Activated T-cell treated with anti-CD3 and anti-CD28 coated beads, Interleukin-2, amount 50 U/mL, for 72 hours (primary cell): ENCODE data around the gene REXO4. TPM values are rescaled to one million over a fixed set of nuclear protein-coding genes. Genes with fewer than 3 reads are reported as not detected.

Experiments used
- ATAC-seq, 2 donors: fragments of 150-1000 bp; cut with Tn5 transposase; replicated peaks in 1 of 2; 2 replicates each; pipeline ENCODE4 v1.10.0; 2021; ENCODE audit warnings: moderate library complexity in 2 of 2, mild to moderate bottlenecking in 1 of 2
- DNase-seq, 2 donors: peaks; one replicate each; pipeline ENCODE4 v3.0.0; 2021 to 2022; ENCODE audit warnings: mixed read lengths in 1 of 2
- H3K27ac Mint-ChIP-seq: one replicate; pipeline ENCODE4 v1.8.0; 2022; ENCODE audit warnings: mild to moderate bottlenecking, moderate library complexity, mixed read lengths
- H3K27me3 Mint-ChIP-seq: one replicate; pipeline ENCODE4 v1.8.0; 2022; ENCODE audit warnings: low read depth, mixed read lengths
- H3K36me3 Mint-ChIP-seq, 2 donors: one replicate each; pipeline ENCODE4 v1.8.0; 2022; ENCODE audit warnings: mixed read lengths in 2 of 2, mild to moderate bottlenecking in 1 of 2; ENCODE audit not compliant: insufficient read depth in 2 of 2
- H3K4me1 Mint-ChIP-seq: one replicate; pipeline ENCODE4 v1.8.0; 2022; ENCODE audit warnings: low read depth, mixed read lengths
- H3K4me3 Mint-ChIP-seq, 2 donors: one replicate each; pipeline ENCODE4 v1.8.0; 2022; ENCODE audit warnings: mild to moderate bottlenecking in 2 of 2, mixed read lengths in 2 of 2, moderate library complexity in 2 of 2
- H3K9me3 Mint-ChIP-seq, 2 donors: one replicate each; pipeline ENCODE4 v1.8.0; 2022; ENCODE audit warnings: mixed read lengths in 2 of 2
- total RNA-seq, 2 donors: library from RNA; stranded (reverse); gene quantifications; one replicate each; pipeline ENCODE4 v1.2.3, GENCODE V29; 2022

REXO4 gene, protein sequence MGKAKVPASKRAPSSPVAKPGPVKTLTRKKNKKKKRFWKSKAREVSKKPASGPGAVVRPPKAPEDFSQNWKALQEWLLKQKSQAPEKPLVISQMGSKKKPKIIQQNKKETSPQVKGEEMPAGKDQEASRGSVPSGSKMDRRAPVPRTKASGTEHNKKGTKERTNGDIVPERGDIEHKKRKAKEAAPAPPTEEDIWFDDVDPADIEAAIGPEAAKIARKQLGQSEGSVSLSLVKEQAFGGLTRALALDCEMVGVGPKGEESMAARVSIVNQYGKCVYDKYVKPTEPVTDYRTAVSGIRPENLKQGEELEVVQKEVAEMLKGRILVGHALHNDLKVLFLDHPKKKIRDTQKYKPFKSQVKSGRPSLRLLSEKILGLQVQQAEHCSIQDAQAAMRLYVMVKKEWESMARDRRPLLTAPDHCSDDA
- total RNA-seq = 10 to 100 TPM; 22.9 to 25.0 TPM

DNA sequence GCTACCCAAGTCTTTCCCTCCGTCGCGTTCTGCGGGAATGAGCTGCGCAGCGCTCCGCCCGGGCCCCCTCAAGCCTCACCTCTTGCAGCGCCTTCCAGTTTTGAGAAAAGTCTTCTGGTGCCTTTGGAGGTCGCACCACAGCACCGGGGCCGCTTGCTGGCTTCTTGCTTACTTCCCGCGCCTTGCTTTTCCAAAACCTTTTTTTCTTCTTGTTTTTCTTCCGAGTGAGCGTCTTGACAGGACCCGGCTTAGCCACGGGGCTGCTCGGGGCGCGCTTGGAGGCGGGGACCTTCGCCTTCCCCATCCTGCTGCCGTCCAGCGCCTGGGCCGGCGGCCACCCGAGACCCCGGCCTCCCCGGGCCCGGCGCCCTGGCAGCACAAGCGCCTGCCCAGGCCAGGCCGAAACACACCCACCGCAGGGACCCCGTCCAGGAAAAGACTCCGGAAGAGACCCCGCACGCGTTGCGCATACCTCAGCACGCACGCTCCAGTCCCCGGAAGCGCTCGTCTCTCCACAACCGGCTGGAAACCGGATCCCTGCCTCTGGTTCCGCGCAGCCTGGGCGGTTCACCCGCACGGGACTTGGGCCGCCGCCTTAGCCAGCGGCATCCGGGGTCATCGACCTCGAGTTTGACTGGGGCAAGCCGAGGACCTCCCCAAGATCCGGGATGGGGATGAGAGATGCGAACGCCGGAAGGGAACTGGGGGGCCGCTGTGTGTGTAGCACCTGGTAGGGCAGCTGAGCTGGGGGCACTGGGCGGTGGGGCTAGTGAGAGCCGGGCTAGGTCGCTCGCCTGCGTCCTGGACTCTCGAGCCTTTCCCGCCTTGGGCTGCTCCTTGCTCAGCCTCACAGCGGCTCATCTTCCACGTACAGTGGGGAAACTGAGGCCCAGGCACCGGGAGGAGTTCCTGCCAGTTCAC, at the start of gene REXO4:
TSS of gene REXO4 (minus strand) at position 470 of the 921 bp plus-strand sequence. CDS start at position 304, 166 bp downstream.
- no peaks in the 10 kb centered on the region for H3K27me3 Mint-ChIP-seq
- H3K36me3 Mint-ChIP-seq = peaks cover 0 to 4% of the 10 kb centered on the region in 2 donors
- DNase-seq (peak; percentile 89), ATAC-seq (peak; percentile 86 to 89)
- H3K27ac Mint-ChIP-seq = peak within 1 kb of the TSS; percentile 95
- H3K4me1 Mint-ChIP-seq = peaks cover 81% of the 10 kb centered on the region
- H3K9me3 Mint-ChIP-seq = no peaks in the 10 kb centered on the region
- peak within 1 kb of the TSS; percentile 87 to 94 for H3K4me3 Mint-ChIP-seq

DNA sequence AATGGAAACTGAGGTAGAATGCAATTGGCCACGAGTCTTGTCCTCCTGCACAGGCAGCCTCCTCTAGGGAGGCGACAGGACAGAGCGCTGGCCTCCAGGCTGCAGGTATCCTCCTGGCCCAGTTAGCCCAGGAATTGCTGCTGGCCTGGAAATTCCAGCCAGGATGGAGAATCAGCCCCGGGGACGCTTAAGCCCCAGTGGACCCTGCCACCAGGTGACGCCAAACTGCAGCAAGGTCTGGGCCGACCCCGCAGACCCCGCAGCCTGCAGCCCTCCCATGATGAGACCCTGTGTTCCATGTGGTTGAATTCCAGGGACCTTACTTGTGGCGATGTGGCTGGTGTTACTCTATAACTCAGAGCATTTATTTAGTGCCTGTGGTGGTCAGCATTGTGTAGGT, 49.3 kb upstream of the REXO4 start:
- no peaks in the 10 kb centered on the region for H3K4me1 Mint-ChIP-seq
- H3K9me3 Mint-ChIP-seq = no peaks in the 10 kb centered on the region
- H3K27me3 Mint-ChIP-seq = no peaks in the 10 kb centered on the region
- H3K4me3 Mint-ChIP-seq = no peak overlapping the region
- no peaks in the 10 kb centered on the region for H3K36me3 Mint-ChIP-seq
- ATAC-seq (no peak), DNase-seq (no peak)
- no peak overlapping the region for H3K27ac Mint-ChIP-seq

DNA sequence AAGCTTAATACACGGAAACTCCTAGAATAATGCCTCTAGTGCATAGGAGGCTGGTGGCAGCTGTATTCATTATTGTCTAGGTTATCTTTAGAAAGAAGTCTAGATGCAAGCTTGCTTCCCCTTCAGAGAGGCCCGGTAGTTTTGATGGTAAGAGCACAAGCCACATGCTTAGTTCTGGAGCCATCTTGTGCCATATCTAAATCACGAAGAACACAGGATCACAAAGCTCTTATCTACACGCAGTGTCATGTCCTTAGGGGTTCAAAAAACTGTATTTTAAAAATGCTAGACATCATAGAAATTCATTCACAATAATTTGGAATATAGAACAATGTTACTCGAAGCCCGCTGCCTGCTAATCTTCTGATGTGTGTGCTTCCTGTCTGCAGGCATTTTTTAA, 48.2 kb upstream of the REXO4 start:
- ATAC-seq (no peak), DNase-seq (no peak)
- no peaks in the 10 kb centered on the region for H3K4me1 Mint-ChIP-seq
- H3K27me3 Mint-ChIP-seq = no peaks in the 10 kb centered on the region
- H3K4me3 Mint-ChIP-seq = no peak overlapping the region
- H3K36me3 Mint-ChIP-seq = no peaks in the 10 kb centered on the region
- H3K9me3 Mint-ChIP-seq = no peaks in the 10 kb centered on the region
- no peak overlapping the region for H3K27ac Mint-ChIP-seq

DNA sequence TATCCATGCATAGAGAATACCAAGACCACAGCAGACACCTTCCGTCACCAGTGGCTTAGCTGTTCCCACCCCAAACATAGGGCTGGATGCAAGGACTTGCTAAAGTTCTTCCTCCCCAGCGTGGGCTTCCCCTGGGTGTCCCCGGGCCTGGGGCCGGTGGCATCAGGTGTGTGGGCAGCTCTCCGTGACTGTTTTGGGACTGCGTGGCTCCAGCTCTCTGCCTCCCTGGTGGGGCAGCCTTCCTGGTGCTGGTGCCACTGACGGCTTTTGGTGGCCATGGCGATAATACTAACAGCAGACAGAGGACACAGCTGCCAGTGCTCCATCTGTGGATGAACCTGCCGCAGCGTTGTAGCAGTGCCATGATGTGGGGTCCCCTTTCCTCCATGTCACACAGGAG, 46.8 kb upstream of the REXO4 start:
- H3K27me3 Mint-ChIP-seq = no peaks in the 10 kb centered on the region
- no peaks in the 10 kb centered on the region for H3K9me3 Mint-ChIP-seq
- no peak overlapping the region for H3K27ac Mint-ChIP-seq
- no peaks in the 10 kb centered on the region for H3K36me3 Mint-ChIP-seq
- DNase-seq (no peak), ATAC-seq (no peak)
- no peaks in the 10 kb centered on the region for H3K4me1 Mint-ChIP-seq
- no peak overlapping the region for H3K4me3 Mint-ChIP-seq

DNA sequence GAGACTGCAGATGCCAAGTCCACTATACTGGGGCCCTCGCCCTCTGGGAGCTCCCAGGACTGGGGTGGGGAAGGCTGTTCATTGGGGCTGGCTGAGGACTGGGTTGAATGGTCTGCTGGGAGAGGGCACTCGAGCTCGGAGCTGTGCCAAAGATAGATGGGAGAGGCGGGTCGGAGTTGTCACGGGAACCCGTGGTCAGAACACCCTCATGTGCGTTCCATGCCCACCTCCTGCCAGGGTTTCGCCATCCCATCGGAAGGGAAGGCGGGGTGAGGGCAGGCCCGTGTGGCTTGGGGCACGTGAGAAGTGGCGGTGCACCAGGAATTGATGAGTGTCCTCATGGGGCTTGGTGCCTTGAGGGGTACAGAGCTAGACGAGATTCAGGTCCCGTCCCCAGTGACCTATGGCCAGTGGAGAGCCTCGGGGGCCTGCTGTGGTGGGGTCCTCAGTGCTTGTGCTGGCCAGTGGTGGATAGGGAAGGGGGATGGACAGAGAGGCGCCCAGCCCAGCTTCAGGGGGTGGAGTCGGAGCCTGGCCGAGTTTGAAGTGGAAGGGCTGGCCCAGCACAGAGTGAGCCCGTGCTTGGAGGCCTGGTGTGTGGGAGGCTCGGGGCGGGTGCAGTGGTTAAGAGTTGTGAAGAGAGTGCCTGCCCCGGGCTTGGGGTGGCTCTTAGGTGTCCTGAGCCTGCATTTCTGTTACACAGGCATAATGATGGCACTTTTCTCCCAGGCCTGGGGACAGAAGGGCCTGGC, 46.2 kb upstream of the REXO4 start:
- Mint-ChIP-seq H3K27ac (no peak overlapping the region), H3K9me3 (no peaks in the 10 kb centered on the region), H3K36me3 (no peaks in the 10 kb centered on the region), H3K4me1 (peaks cover 4% of the 10 kb centered on the region), H3K4me3 (no peak overlapping the region), H3K27me3 (no peaks in the 10 kb centered on the region)
- DNase-seq = no peak
- ATAC-seq = no peak

DNA sequence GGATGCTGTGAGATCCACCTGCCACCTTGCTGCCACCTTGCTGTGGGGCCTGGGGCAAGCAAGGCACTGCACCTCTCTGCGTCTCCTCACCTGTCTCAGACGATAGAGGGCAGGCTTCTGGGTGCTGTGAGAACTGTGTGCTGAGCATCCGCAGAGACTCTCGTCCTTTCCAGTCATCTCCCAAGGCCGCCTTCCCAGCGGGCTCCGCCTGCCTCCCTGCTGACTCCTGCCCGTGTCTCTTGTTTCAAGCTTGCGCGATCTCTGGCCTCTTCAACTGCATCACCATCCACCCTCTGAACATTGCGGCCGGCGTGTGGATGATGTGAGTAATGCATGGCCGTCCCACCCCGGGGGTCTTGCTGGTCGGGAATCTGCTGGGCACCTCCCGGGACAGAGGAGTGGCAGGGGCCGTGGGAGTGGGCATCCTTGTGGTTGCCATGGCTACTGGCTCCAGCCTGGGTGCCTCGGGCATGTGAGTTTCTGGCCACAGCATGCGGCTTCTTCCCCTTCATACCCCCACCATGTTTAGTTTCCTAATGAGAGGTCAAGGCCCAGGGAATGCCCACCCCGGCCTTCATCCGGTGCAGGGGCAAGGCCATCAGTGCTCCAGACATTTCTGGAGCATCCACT, 45.5 kb upstream of the REXO4 start:
- H3K27ac Mint-ChIP-seq = no peak overlapping the region

DNA sequence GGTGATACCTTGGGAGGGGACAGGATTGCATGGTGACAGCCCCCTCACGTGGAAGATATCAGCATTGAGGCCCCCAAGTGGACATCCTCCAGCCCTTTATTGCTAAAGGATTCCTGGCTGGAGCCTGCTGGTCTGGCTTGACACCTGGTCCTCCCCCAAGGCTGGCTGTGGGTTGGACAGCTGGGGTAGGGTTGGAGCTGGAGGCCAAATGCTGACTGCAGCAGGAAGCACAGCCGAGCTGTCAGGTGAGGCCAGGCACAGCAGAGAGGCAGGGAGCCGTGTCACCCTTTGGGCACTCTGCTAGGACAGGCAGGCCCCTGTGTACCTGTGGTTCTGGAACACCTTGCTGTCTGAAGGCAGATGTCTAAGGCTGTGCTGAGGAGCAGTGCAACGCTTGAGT, 44.2 kb upstream of the REXO4 start:
- H3K27ac Mint-ChIP-seq = no peak overlapping the region
- no peaks in the 10 kb centered on the region for H3K36me3 Mint-ChIP-seq
- no peaks in the 10 kb centered on the region for H3K27me3 Mint-ChIP-seq
- peaks cover 7% of the 10 kb centered on the region for H3K4me1 Mint-ChIP-seq
- no peaks in the 10 kb centered on the region for H3K9me3 Mint-ChIP-seq
- H3K4me3 Mint-ChIP-seq = no peak overlapping the region
- ATAC-seq (no peak), DNase-seq (no peak)

More for the DNA sequence above, 45.5 kb upstream of the REXO4 start:
- Mint-ChIP-seq H3K27me3 (no peaks in the 10 kb centered on the region), H3K4me3 (no peak overlapping the region), H3K36me3 (no peaks in the 10 kb centered on the region), H3K9me3 (no peaks in the 10 kb centered on the region), H3K4me1 (peaks cover 7% of the 10 kb centered on the region)
- ATAC-seq = no peak
- DNase-seq = no peak

DNA sequence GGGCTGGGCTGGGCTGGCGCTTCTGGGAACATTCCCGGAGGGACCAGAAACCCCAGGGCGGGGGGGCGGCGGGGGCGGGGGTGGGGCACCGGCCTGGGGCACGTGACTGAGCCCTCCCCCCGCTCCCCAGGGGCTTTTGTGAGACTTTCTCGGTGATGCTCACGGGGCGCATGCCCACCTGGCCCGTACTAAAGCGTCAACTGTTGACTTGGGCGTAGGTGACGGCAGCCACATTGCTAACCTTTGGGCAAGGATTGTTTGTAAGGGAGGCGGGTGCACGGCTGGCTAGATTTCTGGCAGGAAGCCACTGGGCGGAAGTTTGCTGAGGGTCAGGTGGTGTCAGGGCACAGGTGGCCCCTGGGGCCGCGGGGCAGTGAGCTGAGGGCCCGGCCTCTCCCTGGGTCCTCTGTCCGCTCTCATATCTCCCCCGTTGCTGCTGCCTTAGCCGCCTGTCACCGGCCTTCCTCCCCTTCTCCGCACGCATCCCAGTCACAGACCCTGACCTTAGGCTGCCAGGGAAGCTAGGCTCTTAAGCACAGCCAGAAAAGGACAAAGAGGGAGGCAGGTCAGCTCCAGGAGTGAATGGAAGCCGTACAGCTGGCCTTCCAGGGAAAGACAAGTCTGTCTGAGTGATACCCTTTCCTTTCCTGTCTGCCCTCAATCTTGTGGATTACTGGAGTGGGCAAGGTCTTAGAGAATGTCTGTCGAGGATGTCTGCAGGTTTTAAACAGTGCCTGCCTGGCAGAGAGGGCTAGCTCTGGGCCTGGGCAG, 42.8 kb upstream of the REXO4 start:
- ATAC-seq = peak; percentile 4 to 10
- Mint-ChIP-seq H3K27ac (no peak overlapping the region), H3K9me3 (no peaks in the 10 kb centered on the region)

DNA sequence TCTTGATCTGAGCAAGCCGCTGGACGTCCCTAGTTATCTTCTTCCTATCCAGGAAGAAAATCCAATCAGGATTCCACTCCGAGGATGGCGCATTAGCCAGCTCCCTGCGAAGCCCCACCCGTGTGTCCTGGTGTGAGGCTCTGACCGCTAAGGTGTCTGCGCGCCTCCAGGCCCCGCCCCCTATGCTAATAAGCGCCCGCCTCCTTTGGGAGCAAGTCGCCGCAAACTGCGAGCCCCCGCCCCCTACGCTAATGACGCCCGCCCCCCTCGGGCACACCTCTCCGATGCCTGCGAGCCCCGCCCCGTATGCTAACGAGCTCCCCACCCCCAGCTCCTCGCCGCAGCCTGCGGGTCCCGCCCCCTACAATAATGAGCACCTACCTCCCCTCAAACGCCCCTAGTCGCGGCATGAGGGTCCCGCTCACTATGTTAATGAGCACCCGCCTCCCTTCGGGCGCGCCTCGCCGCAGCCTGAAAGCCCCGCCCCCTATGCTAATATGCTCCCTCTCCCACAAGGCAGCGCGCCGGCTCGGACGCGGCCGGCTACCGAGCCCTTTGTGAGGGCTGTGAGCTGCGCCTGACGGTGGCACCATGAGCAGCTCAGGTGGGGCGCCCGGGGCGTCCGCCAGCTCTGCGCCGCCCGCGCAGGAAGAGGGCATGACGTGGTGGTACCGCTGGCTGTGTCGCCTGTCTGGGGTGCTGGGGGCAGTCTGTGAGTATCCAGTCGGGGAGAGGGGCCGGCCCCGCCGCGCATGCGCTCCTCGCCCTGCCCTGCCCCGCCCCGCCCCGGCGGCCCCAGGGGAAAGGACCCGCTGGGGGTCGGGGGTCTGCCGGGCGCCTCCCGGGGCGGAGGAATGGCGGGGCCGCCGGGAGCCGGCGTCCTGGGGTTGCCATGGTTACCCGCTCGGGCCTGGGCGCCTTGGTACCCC, 41.9 kb upstream of the REXO4 start, which contains the start of gene CACFD1:
TSS of gene CACFD1 (plus strand) at position 503 of the 929 bp plus-strand sequence. CDS start at position 592, 89 bp downstream.
- no peaks in the 10 kb centered on the region for H3K9me3 Mint-ChIP-seq
- peaks cover 7% of the 10 kb centered on the region for H3K4me1 Mint-ChIP-seq
- peak; percentile 91 for DNase-seq
- H3K27me3 Mint-ChIP-seq = no peaks in the 10 kb centered on the region
- peak; percentile 87 for ATAC-seq
- H3K4me3 Mint-ChIP-seq = peak within 1 kb of the TSS; percentile 95 to 97
- H3K36me3 Mint-ChIP-seq = no peaks in the 10 kb centered on the region
- peak within 1 kb of the TSS; percentile 52 for H3K27ac Mint-ChIP-seq

More for the DNA sequence above, 42.8 kb upstream of the REXO4 start:
- DNase-seq = peak; percentile 34 to 41
- Mint-ChIP-seq H3K4me3 (peak overlapping the region; percentile 65 to 66), H3K4me1 (peaks cover 7% of the 10 kb centered on the region), H3K36me3 (no peaks in the 10 kb centered on the region), H3K27me3 (no peaks in the 10 kb centered on the region)

DNA sequence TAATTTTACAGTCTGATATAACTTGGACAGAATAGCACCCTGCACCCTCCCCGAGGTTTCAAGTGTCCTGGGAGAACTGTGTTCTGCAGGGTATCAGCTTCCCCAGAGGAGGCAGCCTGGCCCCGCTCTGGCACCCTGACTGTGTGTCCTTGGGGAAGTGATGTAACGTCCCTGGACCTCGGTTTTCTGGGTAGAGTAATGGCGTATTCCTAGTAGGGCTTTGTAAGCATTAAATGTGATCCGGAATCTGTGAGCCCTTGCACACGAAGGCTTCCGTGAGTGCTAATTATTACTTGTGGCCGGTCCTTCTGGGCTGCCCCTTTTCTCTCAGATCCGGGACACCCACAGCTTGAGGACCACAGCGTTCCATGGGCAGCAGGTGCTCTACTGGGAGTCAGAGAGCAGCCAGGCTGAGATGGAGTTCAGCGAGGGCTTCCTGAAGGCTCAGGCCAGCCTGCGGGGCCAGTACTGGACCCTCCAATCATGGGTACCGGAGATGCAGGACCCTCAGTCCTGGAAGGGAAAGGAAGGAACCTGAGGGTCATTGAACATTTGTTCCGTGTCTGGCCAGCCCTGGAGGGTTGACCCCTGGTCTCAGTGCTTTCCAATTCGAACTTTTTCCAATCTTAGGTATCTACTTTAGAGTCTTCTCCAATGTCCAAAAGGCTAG, 41.0 kb upstream of the REXO4 start:
- no peak for DNase-seq
- Mint-ChIP-seq H3K9me3 (no peaks in the 10 kb centered on the region), H3K27me3 (no peaks in the 10 kb centered on the region), H3K4me3 (peak overlapping the region; percentile 95 to 97), H3K36me3 (no peaks in the 10 kb centered on the region), H3K27ac (no peak overlapping the region), H3K4me1 (peaks cover 7% of the 10 kb centered on the region)
- ATAC-seq = no peak

DNA sequence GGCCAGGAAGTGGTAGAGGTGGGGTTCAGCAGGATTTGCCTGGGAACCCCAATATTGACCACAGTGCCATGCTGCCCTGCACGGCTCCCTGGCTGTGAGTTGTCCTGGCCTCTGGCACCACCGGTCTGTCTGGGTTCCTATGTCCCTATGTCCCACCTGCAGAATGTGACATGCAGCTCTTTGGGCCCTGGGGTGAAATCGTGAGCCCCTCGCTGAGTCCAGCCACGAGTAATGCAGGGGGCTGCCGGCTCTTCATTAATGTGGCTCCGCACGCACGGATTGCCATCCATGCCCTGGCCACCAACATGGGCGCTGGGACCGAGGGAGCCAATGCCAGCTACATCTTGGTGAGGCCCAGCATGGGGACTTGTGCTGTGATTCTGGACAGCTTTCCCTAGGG, 39.9 kb upstream of the REXO4 start:
- no peaks in the 10 kb centered on the region for H3K36me3 Mint-ChIP-seq
- H3K9me3 Mint-ChIP-seq = no peaks in the 10 kb centered on the region
- peaks cover 7% of the 10 kb centered on the region for H3K4me1 Mint-ChIP-seq
- ATAC-seq = no peak
- no peak overlapping the region for H3K4me3 Mint-ChIP-seq
- no peak overlapping the region for H3K27ac Mint-ChIP-seq
- DNase-seq = no peak
- H3K27me3 Mint-ChIP-seq = no peaks in the 10 kb centered on the region
